HUES64 (cell line): ENCODE measurements around the gene SCD5.

Experiments
- H3K27ac ChIP-seq: 2 replicates; pipeline ENCODE4 v1.7.0; 2013; ENCODE audit warnings: low read depth, low read length, inconsistent platforms
- H3K27me3 ChIP-seq: 2 replicates; pipeline ENCODE4 v1.6.1; 2013; ENCODE audit warnings: mild to moderate bottlenecking, low read length; ENCODE audit not compliant: insufficient read depth
- H3K36me3 ChIP-seq: 2 replicates; pipeline ENCODE4 v1.6.1; 2013; ENCODE audit warnings: mild to moderate bottlenecking, low read length; ENCODE audit not compliant: insufficient read depth
- H3K4me1 ChIP-seq: 2 replicates; pipeline ENCODE4 v1.6.1; 2013; ENCODE audit warnings: mild to moderate bottlenecking, low read length, moderate library complexity; ENCODE audit not compliant: insufficient read depth
- H3K4me3 ChIP-seq: 2 replicates; pipeline ENCODE4 v1.5.1; 2013; ENCODE audit warnings: mild to moderate bottlenecking, low read length, moderate library complexity
- H3K9ac ChIP-seq: 2 replicates; pipeline ENCODE4 v1.6.1; 2013; ENCODE audit warnings: mild to moderate bottlenecking, low read depth, low read length
- H3K9me3 ChIP-seq: 2 replicates; pipeline ENCODE4 v1.6.1; 2013; ENCODE audit warnings: low read depth, low read length; ENCODE audit not compliant: insufficient read depth
- WGBS: fragments of 150-250, 120-280 bp; methylation state at CpG from one replicate; pipeline ENCODE4 v1.1.7; 2013; ENCODE audit warnings: missing lambda C conversion rate; 5-methylcytosine and 5-hydroxymethylcytosine counted together

SCD5 gene

GRCh38 chr4:82792912-82793649 is 5.5 kb downstream of the SCD5 start:
- 57% methylated on average over 6 of the region's 6 CpGs for WGBS
- H3K36me3 ChIP-seq: no peaks in the 10 kb centered on the region
- no peak overlapping the region for H3K4me3 ChIP-seq
- H3K27ac ChIP-seq: no peak overlapping the region
- H3K27me3 ChIP-seq: peaks cover 100% of the 10 kb centered on the region
- no peak overlapping the region for H3K9ac ChIP-seq
- 0 out of 2 replicates have a peak, but pooled peaks cover 6% of the 10 kb centered on the region for H3K4me1 ChIP-seq
- H3K9me3 ChIP-seq: no peaks in the 10 kb centered on the region

GRCh38 chr4:82791179-82791578 is 7.4 kb downstream of the SCD5 start:
- Histone ChIP-seq H3K27ac (no peak overlapping the region), H3K27me3 (peaks cover 100% of the 10 kb centered on the region), H3K9ac (no peak overlapping the region), H3K4me3 (no peak overlapping the region), H3K4me1 (peaks cover 1% of the 10 kb centered on the region; the same call in 1 of the 2 replicates), H3K9me3 (peaks cover 4% of the 10 kb centered on the region; the same call in 1 of the 2 replicates), H3K36me3 (no peaks in the 10 kb centered on the region)
- WGBS: 55% methylated on average over 6 of the region's 6 CpGs

- no peak overlapping the region for H3K9ac ChIP-seq
- H3K9me3 ChIP-seq: peaks cover 4% of the 10 kb centered on the region; the same call in 1 of the 2 replicates
- peaks cover 12% of the 10 kb centered on the region for H3K4me1 ChIP-seq
- no peaks in the 10 kb centered on the region for H3K36me3 ChIP-seq
- WGBS: 47% methylated on average over 6 of the region's 8 CpGs
- no peak overlapping the region for H3K27ac ChIP-seq
- peaks cover 100% of the 10 kb centered on the region for H3K27me3 ChIP-seq
- no peak overlapping the region for H3K4me3 ChIP-seq
Measured at GRCh38 chr4:82790060-82790660, 8.4 kb downstream of the SCD5 start.

GRCh38 chr4:82789025-82789776 is 9.4 kb downstream of the SCD5 start:
- Histone ChIP-seq H3K4me3 (no peak overlapping the region), H3K4me1 (peaks cover 21% of the 10 kb centered on the region), H3K27me3 (peaks cover 100% of the 10 kb centered on the region), H3K9me3 (peaks cover 4% of the 10 kb centered on the region; the same call in 1 of the 2 replicates), H3K9ac (no peak overlapping the region), H3K36me3 (no peaks in the 10 kb centered on the region), H3K27ac (no peak overlapping the region)
- WGBS: 53% methylated on average over 6 of the region's 7 CpGs

- Histone ChIP-seq H3K36me3 (no peaks in the 10 kb centered on the region), H3K9ac (no peak overlapping the region), H3K27ac (no peak overlapping the region), H3K4me3 (no peak overlapping the region), H3K9me3 (peaks cover 4% of the 10 kb centered on the region; the same call in 1 of the 2 replicates), H3K27me3 (peaks cover 100% of the 10 kb centered on the region), H3K4me1 (peaks cover 25% of the 10 kb centered on the region)
- 62% methylated on average over 4 of the region's 4 CpGs for WGBS
Measured at GRCh38 chr4:82787342-82787741, 11.3 kb downstream of the SCD5 start.

- peaks cover 4% of the 10 kb centered on the region; the same call in 1 of the 2 replicates for H3K9me3 ChIP-seq
- H3K27ac ChIP-seq: no peak overlapping the region
- H3K9ac ChIP-seq: no peak overlapping the region
- no peak overlapping the region for H3K4me3 ChIP-seq
- H3K4me1 ChIP-seq: peaks cover 27% of the 10 kb centered on the region
- no peaks in the 10 kb centered on the region for H3K36me3 ChIP-seq
- peaks cover 100% of the 10 kb centered on the region for H3K27me3 ChIP-seq
- WGBS: 39% methylated on average over 4 of the region's 4 CpGs
Measured at GRCh38 chr4:82786828-82787227, 11.8 kb downstream of the SCD5 start.

GRCh38 chr4:82785611-82786400 is 12.8 kb downstream of the SCD5 start:
- no peak overlapping the region for H3K27ac ChIP-seq
- no peak overlapping the region for H3K9ac ChIP-seq
- H3K4me3 ChIP-seq: no peak overlapping the region
- WGBS: 0% methylated on average over 3 of the region's 5 CpGs
- no peaks in the 10 kb centered on the region for H3K36me3 ChIP-seq
- peaks cover 29% of the 10 kb centered on the region for H3K4me1 ChIP-seq
- H3K9me3 ChIP-seq: peaks cover 4% of the 10 kb centered on the region; the same call in 1 of the 2 replicates
- peaks cover 97% of the 10 kb centered on the region for H3K27me3 ChIP-seq

GRCh38 chr4:82784681-82785610 is 13.7 kb downstream of the SCD5 start:
- 3% methylated on average over 7 of the region's 9 CpGs for WGBS
- Histone ChIP-seq H3K9me3 (peaks cover 4% of the 10 kb centered on the region; the same call in 1 of the 2 replicates), H3K27me3 (peaks cover 97% of the 10 kb centered on the region), H3K4me3 (peak overlapping the region; percentile 8; the same call in 1 of the 2 replicates), H3K9ac (no peak overlapping the region), H3K36me3 (no peaks in the 10 kb centered on the region), H3K4me1 (peaks cover 29% of the 10 kb centered on the region), H3K27ac (no peak overlapping the region)

- Histone ChIP-seq H3K36me3 (no peaks in the 10 kb centered on the region), H3K27me3 (peaks cover 90% of the 10 kb centered on the region)
- 54% methylated on average over 5 of the region's 5 CpGs for WGBS
Measured at GRCh38 chr4:82782626-82783345, 15.8 kb downstream of the SCD5 start.

More at GRCh38 chr4:82782626-82783345, 15.8 kb downstream of the SCD5 start:
- no peak overlapping the region for H3K27ac ChIP-seq
- peaks cover 3% of the 10 kb centered on the region; the same call in 1 of the 2 replicates for H3K9me3 ChIP-seq
- no peak overlapping the region for H3K4me3 ChIP-seq
- no peak overlapping the region for H3K9ac ChIP-seq
- peaks cover 29% of the 10 kb centered on the region for H3K4me1 ChIP-seq
